GM19372 (cell line): ENCODE results near the gene MRPS15.

Experiments
- ATAC-seq: cut with Tn5 transposase; IDR thresholded peaks from one replicate; pipeline ENCODE4 v1.9.1; 2021; ENCODE audit warnings: mild to moderate bottlenecking, low read depth, moderate library complexity; ENCODE audit not compliant: unreplicated experiment

The MRPS15 gene

GRCh38 chr1:36432616-36433015 lies 31.6 kb downstream of the MRPS15 start:
- ATAC-seq = no peak

DNA sequence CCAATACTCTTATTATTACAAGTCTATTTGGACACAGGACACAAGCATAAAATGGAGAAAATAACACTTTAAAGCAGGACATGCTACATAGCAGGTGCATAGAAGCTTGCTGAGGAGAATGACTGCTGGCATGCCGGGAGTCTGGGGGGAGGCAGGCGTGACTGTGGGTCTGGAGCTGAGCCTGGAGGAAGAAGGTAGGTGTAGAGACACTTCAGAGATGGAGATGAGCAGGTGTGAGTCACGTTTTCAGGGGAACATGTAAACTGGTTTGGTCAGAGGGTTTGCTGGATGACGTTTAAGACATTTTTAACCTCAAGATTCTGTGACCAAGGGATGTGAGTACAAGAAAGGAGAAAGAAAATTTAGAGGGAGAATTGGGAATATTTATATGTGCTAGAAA lies 38.4 kb downstream of the MRPS15 start:
- ATAC-seq = no peak

DNA sequence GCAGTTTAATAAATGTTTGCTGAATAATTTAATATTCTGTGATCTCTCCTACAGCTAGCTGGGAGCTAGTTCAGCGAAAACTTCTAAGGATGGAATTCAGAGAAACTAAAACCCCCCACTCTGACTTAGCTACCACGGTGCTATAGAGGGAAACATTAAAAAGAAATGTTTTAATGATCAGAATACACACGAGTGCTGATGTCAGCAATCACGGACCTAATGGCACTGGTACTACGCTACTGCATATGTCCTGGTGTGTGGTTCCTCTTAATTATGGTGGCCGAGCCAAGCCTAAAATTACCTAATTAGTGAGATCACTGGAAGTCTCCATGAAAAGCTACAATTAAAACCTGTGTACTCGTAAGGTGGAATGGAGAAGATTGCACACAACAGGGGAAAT lies 42.5 kb downstream of the MRPS15 start:
- no peak for ATAC-seq

DNA sequence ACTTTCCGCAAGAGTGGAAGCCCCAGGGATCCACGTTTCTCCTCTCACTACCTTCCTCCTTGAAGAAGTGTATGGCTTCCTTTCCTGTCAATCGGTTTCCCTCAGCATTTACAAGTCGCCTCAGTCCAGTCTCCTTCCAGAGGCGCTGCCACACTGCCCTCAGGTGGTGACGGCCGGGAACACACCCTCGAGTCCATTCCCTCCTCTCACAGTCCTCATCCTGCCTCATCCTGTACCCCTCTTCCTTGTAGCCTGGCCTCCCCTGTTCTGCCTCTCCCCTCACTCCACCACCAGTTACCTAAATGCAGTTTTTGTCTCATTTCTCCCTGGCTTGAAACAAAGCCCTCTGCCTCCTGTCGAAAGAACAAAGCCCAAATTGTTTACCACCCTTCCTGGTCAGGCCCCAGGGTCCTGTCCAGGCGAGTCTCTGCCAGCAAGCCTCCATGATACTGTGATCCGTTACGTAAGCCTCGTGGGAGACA lies 43.3 kb downstream of the MRPS15 start:
- ATAC-seq = no peak

GRCh38 chr1:36420409-36420808 lies 43.8 kb downstream of the MRPS15 start:
- no peak for ATAC-seq

GRCh38 chr1:36419569-36419968 lies 44.6 kb downstream of the MRPS15 start:
- no peak for ATAC-seq

GRCh38 chr1:36419140-36419539 lies 45.0 kb downstream of the MRPS15 start:
- no peak for ATAC-seq

DNA sequence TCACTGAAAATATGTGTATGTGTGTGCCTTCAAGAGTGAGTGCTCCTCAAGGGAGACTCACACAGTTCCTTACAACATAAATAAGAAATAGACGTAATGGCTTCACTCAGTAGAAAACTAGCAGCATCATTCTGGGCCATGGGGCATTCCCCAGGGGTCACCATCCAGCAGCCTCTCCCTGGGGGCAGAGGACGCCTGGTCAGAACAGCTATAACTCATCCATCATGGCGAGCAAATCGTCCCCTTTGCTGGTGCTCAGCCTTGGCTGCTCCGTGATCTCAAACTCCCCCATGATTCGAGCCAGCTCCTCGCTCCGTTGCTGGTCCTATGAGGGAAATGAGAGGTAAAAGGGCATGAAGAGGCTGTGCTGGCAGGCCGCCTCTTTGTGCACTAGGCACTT lies 46.3 kb downstream of the MRPS15 start:
- no peak for ATAC-seq

DNA sequence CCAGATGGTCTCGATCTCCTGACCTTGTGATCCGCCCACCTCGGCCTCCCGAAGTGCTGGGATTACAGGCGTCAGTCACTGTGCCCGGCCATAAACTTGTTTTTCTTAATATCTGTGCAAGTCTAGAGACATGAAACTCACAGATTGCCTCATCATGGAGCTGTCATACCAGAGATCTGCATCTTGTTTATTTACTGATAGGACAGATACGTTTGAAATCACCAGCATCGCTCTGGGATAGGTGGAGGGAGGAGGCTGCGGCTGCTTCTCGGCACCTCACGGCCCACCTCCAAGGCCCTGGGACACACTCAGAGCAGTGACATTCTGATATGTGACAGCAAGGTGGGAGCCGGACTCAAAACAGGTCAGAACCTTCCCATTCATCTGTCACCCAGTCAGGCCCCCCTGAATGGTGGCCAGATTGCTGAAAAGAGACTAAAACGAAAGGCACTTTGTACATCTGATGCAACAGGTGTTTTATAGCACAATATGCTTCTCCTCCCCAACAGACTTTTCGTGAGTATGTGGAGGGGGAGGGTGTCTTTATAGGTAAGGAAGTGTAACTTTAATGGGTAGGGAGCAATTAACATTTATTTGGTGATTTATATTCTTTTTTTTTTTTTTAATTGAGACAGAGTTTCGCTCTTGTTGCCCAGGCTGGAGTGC lies 48.4 kb downstream of the MRPS15 start:
- ATAC-seq = no peak

DNA sequence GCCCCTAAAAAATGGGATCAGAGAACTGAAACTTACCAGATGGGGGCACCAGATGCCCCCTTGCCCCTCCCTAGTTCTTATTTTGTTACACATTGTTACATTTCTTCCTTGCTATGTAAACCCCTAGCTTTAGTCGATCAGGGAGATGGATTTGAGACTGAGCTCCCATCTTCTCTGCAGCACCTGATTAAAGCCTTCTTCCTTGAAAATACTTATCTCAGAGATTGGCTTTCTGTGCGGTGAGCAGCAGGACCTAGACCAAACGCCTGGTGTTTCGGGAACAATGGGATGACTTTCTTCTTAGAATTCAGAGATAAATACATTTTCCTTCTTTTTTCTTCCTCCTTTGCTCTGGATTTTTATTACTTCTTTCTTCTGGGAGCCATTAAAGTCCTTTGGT lies 49.8 kb downstream of the MRPS15 start:
- ATAC-seq = no peak

GRCh38 chr1:36411674-36412648 lies 52.2 kb downstream of the MRPS15 start:
- no peak for ATAC-seq

- no peak for ATAC-seq
These were observed 55.7 kb downstream of the MRPS15 start for GRCh38 chr1:36408479-36408878.

GRCh38 chr1:36406440-36406839 lies 57.7 kb downstream of the MRPS15 start:
- ATAC-seq = no peak
